GM21447 (cell line): ENCODE measurements around the gene SPOCK2.

Experiments used
- ATAC-seq: cut with Tn5 transposase; IDR thresholded peaks from one replicate; pipeline ENCODE4 v1.9.1; 2021; ENCODE audit not compliant: unreplicated experiment

Gene SPOCK2

DNA sequence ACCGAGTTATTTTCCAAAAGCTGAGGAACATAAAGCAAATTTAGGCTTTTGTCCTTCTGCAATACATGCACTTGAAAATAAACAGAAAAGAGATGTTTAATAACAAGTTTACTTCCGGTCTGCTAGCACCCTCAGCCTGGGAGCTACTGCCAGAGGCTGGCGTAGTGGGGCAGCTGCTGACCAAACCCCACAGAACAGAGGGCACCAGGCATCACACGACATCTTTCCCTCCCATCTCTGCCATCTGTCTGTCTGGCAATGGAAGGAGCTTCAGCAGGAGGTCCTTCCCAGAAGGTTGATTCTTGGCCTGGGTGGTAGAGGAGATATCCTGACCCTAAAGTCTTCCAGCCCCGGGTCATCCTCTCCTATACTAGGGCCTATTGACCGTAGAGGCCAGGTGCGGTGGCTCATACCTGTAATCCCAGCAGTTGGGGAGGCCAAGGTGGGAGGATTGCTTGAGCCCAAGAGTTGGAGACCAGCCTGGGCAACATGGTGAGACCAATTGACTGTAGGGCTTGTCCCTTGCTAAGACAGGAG is 76.3 kb downstream of the SPOCK2 start:
- ATAC-seq: no peak

DNA sequence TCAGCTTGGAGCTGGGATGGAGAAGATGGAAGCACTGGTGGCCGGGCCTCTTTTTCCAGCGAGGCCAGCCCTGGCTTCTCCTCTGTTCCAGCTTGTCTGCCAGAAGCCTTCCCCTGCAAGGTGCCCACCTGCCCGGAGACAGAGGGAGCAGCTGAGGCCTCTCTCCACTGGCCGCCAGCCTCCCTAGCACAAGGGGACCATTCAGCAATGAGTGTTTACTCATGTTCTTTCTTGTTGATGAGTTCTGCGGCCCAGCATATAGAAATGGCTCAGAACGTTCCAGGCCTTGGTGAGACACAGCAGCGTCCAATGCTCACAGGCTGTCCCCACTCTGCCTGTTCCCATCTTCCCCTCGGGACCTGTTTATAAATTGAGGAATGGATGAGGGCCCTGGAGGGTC is 76.9 kb downstream of the SPOCK2 start:
- ATAC-seq: no peak

GRCh38 chr10:72011016-72011415 is 77.3 kb downstream of the SPOCK2 start:
- no peak for ATAC-seq

DNA sequence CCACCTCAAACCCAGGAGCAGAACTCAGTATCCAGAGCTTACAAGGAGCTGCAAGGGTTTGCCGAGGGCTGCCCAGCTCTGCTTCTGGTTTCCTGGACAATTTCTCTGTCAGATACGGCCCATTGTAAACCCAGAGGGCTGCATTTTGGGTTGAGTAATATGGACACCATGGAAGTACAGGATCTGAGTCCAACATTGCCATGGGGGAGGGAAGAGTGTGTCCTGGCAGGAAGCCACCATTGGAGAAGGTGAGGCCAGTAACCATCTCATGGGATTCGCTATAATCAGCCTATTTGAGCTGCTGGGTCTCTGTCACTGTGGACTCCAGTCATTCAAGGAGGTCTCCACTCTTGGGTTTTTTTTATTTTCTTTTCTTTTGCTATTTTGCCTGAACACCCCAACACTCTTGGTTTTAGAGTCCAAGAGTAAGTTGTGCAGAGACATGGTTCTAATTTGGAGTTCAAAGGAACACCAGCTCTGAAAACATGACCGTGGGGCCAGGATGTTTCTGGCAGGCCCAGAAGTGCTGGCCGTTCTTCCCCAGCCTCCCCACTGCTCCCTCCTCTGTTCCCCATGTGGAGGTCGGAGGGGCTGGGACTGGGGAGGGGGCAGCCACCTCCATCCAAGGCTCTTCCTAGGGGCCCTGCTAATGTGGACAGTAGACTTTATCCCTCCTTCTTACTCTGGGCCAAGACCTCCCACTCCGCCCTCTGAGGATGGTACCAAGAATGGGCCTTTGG is 77.9 kb downstream of the SPOCK2 start:
- ATAC-seq: no peak

DNA sequence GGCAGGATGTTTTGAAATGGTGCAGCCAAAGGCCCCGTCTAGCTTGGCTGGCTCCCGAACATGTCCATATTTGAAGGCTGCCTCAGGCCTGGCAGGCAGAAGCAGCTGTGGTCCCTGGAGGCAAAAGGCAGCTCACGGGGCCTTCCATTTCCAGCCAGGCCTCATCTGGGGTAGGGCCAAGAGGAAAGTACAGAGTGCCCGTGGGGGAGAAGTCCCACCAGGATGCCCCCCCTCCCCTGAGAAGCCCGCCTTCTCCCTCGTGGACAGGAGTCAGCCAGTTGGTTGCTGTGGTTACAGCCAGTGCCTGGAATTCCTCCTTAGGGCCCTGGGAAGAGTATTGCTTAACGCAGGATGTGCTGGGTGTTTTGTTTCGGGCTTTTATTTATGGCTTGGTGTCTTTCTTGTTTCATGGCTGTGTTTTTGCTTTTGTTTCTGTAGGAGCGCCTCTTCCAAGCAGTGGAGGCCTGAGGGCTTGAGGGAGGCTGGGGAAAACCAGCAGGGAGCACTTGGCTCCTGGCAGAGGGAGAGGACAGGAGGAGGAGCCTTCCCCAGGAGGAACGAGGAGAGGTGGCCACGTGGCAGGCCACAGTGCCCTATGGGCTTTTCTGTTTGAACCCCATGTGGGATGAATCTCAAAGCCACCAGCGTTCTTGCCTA is 78.8 kb downstream of the SPOCK2 start:
- no peak for ATAC-seq

- no peak for ATAC-seq
Measured at GRCh38 chr10:72009051-72009424, 79.3 kb downstream of the SPOCK2 start.
